Lung microvascular endothelial cell (primary cell): ENCODE data around the gene PRKN. TPM values are rescaled to one million over a fixed set of nuclear protein-coding genes. Genes with fewer than 3 reads are reported as not detected.

Experiments
- DNase-seq, 2 donors: peaks; one replicate each; pipeline versions ENCODE4 v3.0.0 to v3.0.0-alpha.2; 2010; ENCODE audit warnings: low read depth in 2 of 2
- total RNA-seq: library from RNA; depleted of rRNA; stranded (reverse); fragments of >200 nt; gene quantifications from 2 replicates; pipeline ENCODE4 v1.2.1, GENCODE V29; 2014

Gene PRKN
- total RNA-seq, 1 donor from 2014 or later, result 0.40 TPM

DNA sequence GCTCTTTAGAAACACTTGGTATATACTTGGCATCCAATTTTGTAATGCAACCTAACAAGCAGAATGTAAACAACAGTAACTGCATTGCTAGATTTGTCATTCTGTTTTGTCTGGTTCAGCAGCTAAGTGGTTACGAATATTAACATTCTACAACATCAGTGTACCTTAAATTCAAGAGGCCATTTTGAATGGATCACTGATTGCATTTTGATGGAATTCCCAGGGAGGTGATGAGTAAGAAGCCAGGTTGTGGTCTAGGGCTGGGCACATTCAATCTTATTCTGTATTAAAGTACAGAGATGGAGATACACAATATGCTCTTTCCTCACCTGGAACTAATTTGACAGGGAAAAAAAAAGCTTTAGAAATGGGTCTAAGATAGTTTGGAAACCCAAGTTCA lies 483.5 kb downstream of the PRKN start:
- no peak for DNase-seq

DNA sequence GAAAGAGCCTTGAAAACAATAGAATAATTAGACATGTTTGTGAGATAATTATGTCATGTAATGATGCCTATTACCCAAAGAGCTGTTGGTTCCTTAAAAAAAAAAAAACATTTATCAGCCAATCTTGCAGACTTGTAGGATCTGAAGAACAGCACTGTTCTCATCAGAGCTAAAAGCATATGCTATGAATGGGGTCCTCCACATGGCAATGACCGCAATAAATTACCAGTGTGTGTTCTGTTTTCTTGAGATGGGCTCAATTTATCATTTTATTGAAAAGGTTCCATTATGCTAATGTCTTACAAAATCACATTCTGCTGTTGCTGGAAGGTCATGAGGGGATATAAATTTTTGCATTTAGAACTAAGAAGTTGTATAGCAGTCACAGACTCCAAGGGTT lies 484.7 kb downstream of the PRKN start:
- no peak for DNase-seq

DNA sequence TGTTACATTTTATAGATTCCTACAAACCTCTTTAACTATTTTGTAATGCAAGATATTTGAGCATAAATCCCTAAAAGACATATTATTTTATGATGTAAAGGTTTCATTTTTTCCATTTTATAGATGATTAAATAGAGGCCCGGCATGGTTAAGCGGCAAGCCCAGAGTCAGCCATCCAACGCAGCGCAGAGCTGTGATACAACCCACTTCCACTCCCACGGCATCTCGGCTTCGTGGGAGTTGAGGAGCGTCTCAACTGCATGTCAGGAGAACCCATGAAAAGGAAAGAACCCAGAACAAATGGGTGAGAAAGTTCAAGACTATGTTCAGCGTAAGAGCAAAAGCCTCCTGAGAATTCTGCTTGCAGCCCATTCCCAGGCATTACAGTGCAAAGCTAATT lies 488.2 kb downstream of the PRKN start:
- no peak for DNase-seq

DNA sequence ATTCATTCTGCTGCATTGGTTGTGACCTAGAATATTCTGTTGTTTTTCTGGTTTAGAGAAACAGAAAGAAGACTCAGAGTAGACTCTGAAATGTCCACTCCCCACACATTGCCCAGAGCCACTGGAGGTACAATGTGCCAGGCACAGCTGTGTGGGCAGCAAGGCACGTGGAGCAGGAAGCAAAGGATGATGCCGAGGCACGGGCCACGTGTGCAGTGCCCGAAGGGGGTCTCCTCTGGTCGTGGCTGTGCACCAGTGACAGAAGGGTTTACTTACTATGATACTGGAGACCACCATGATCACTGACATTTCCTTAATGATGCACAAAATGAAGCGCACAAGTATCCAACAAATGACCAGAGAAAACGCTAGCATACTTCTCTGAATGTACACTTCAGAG lies 488.9 kb downstream of the PRKN start:
- DNase-seq, result no peak

DNA sequence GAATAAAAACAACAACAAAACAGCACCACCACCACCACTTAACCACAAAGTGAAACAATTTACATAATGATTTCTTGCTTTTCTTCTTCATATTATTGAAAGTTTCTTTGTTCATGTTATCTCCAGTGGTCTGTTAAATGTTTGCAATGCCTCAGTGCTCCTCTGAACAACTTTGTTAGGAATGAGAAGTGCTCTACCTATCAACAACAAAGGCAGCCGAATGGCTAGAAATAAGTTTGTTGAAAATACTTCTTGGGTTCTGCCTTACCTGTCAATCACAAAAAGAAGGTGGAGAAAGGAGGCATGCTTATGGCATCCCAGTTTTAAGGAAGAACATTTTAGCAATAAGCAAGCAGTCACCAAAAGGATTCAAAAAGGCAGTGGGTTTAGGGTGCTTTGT lies 490.2 kb downstream of the PRKN start:
- no peak for DNase-seq

DNA sequence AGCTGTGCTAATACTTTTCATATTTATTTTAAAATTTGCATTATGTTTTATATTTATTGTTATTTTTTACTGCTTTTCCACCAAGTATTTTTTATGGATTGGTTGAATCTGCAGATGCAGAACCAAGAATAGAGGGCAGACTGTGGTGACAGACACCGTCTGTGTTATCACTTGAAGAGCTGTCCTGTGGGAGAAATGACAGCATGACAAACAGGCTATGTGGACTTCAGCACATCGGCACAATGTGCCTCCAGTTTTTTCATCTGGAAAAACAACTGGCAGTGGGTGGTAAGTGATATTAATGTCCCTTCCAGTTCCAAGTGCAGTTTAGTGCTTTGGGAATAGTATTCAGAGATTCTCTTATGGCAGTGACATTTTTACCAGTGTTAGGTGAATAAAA lies 492.9 kb downstream of the PRKN start:
- no peak for DNase-seq

DNA sequence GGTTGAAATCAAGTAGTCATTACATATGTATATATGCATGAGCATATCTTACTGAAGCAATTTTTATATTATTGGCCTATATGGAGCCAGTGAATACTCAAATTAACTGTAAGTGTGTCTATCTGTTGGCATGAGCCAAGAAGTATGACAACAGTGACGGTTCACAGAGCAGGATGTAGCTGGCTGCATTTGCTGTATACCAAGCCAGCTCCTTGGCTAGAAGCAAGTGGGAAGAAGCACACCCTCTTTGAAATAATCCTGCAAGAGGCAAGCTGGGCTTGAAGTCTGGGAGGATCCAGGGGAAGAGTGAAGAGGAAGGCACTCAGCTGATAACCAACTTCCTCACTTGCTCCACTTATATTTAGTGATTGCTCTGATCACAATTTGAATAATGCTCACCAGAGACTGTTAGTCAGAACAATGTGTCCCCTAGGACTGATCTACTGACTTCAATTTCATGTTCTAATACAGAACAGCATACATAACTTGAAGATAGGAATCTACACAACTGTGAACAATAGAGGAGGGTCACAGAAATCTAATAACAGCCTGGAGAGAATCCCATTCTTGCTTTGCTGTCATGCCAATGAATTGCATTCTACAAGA lies 497.3 kb downstream of the PRKN start:
- no peak for DNase-seq

DNA sequence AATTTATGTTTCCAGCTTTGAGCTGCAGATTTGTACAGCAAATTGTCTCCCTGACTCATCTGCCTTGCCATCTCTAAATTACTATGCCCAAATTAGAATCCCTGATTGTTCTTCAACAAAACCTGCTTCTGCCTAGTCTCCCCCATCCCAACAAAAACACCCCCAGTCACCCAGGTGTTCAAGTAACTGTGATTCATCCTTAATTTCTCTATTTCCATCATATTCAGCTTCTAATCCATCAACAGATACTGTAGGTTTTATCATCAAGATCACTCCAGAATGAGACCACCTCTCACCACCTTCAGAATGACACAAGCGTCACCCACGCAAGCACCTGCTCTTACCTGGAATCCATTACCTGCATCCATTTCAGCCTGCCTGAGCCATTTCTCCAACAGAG lies 498.5 kb downstream of the PRKN start:
- no peak for DNase-seq

DNA sequence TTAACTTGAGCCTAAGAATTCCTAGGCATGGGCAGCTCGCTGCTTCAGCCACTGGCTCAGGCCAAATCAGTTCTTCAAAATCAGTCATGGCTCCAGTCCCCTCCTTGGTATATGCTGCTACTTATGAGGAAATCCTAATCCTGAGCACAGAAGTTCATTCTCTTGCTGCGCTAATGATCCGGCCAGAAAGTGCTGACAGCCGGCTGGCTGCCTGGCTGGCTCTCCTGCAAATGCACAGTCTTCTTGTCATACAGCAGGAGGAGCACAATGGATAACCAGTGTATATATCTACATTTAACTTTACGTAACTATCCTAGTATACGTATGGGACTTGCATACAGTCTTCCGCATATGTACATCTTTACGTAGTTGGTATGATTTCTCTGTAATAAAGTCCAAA lies 500.8 kb downstream of the PRKN start:
- DNase-seq, result no peak

DNA sequence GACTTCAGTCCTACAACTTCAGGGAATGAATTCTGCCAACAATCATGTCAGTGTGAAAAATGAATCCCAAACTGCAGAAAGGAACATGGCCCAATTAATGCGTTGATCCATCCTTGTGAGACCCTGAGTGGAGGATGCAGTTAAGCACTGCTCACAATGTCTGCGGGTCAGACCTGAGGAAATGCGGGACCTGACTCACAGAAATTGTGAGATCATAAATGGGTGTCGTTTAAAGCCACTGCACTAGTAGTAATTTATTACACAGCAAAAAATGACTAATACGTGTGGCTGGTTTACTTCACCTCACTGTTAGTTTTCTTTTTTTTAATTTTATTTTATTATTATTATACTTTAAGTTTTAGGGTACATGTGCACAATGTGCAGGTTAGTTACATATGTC lies 505.0 kb downstream of the PRKN start:
- no peak for DNase-seq

DNA sequence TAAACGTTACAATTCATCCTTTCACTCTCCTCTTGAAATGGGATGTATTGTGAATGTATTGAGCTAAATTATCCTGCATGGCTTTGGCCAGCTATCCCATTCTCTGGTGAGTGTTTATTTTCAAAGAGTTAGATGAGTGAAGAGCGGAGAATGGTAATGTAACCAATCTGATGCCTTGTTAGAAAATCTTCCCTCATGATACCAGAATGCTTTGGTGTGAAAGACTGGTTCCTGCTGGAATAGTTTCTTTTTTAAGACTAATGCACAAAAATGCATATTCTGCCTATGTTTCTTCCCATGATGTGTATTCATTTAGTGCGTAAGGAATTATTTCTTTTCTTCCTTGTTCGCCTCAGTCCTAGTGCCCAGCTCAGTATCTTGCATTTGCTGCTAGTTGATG lies 506.7 kb downstream of the PRKN start:
- DNase-seq, result no peak

DNA sequence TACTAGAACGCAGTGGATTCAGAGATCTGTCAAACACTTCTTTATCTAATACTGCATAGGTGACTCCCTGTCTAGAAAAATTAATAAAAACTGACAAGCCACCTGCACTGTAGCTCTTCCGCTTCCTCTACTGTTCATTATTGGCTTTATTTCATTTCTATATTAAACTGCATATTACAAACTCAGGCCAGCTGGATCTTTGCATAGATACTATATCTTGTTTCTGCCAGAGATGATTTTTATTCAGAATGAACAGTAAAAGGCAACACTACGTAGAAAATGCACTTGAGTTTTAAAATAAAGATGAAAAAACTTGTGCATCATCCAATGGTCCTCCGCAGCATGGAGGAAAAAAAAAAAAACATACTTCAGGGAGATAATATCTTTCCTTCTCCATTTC lies 508.3 kb downstream of the PRKN start:
- DNase-seq, result no peak

DNA sequence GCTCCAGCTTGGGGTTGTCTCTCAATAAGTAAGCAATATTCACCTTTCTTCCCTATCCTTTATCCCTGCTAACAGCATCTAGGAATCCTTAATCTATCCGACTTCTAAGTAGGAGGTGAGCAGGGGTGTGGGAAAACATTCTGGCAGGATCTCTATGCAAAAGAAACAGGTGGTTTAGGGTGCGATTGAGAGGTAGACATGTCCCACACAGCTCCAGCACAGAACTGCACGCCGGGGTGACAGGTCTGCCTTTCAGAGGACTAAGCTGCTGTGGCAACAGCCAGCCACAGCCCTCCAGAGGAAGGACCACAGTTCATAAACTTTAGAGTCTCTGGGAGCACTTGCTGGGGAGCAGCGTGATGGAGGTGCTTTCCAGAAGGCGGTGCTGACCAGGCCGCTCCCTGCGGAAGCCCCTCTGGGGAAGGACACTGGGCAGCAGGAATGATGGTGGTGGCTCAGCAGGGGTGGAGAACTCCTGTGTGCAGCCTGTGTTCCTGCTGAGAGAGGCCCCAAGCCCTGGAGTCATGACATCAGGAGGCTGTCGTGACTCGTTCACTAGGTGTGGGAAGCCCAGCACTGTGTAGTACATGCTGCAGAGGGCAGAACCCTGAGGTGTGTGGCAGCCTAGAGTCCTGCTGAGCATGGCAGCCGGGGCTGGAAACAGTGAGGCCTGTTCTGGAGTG lies 509.6 kb downstream of the PRKN start:
- DNase-seq, result no peak

DNA sequence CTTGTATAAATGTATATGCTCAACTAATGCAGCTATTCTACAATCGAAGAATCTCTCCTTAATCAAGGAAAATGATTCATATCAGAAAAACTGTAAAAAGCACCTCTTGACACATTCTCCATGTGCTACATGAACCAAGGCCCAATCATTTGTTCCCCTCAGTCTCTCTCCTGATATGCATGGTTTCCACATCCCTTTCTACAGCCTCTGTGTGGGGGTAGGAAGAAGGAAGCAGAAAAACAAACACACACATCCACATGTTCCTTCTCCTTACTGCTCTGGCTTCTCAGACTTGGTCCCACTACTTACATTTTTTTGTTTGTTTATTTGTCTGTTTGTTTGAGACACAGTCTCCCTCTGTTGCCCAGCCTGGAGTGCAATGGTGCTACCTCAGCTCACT lies 510.5 kb downstream of the PRKN start:
- no peak for DNase-seq

DNA sequence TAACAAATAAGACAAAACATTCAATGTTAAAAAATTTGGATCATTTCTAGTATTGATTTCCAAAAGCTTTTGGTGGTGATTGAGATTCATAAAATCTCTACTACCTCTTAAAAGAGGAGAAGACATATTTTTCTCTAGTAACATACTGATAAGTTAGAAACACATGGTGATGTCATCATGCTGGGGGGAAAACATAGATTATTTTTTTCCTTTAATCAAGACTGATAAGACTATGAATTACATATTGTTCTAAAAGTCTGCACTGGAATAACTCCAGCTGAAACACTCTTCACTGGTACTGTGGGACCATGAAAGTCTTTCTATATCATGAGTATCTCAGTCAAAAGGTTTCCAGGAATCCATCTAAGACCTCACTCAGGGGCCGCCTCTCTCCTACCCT lies 515.8 kb downstream of the PRKN start:
- no peak for DNase-seq

DNA sequence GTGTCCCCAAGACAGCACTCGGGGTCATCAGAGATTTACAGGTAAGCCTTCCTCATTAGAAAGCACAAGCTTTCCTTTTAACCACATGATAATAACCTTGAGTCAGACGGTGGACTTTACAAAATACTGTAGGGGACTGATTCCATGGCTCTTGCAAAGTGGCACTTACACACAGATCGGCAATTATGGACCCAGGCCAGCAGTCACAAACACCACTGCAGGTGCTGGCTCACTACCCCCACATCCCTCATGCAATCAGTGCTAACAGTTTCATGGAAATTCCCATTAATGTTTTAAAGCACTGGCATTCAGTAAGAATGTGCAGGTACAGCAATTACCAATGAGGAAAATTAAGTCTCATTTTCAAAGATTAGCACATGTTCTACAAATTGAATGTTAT lies 516.5 kb downstream of the PRKN start:
- DNase-seq, result no peak

DNA sequence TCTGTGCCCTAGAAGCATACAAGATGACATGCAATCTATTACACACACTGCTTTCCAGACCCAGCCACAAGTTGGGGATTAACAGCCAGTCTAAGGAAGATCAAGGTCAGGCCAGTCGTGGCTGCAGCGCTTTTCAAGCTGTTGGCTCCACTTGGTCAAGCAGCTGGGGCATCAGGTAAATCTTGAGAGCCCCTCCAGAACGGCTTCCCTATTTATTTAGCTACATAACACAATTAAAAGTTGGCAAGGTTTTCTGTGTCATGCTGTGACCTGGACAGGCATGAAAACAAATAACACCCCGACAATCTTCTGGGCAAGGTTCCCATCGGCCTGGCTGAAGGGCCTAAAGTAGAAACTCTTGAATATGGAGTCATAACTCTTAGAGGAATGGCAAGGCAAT lies 524.3 kb downstream of the PRKN start:
- no peak for DNase-seq

DNA sequence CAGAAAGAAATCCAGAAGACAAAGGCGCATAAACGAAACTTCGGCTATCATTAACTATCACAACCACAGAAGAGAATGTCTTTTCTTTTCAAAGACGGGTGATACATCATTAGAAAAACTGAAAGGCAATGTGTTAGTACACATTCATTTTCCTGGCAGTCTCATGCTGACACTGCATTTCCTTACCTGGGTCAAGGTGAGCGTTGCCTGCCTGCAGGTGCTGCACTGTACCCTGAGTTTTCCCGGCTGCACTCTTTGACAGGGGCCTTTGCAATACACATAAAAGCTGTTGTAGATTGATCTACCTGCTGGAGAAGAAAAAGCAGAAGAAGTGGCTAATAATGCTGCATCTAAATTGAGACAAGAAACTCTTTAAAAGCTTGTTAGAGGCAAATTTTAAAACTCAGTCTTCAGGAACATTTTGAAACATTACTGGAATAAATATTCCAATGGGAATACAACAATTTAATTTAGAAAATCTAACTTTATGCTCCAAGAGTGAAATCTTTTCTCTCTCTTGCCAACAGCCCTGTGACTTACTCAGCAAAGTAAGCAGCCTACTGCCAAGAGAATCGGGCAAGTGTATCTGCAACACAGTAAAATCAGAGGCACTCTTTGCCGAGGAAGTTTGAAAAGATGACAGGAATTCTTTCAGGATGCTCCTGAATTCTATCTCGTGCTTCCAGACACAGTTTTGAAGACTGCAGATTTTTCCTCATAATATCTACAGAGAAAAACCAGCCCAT lies 526.4 kb downstream of the PRKN start:
- no peak for DNase-seq

DNA sequence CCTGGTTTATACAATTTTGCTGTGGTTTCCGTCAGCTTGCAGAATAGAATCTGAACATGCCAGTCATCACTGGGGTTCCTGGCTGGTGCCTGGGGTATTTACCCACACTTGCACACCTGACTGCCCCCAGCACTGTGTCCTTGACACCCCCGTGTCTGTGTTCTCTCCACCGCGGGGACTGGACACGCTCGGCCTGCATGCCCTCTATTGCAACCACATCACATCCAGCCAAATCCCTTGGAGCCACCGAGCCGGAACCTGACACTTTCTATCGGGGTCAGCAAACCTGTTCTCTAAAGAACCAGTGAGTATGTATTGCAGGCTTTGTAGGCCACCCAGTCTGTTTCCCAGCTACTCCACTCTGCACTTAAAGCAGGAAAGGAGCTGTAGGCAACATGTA lies 527.5 kb downstream of the PRKN start:
- DNase-seq, result no peak

DNA sequence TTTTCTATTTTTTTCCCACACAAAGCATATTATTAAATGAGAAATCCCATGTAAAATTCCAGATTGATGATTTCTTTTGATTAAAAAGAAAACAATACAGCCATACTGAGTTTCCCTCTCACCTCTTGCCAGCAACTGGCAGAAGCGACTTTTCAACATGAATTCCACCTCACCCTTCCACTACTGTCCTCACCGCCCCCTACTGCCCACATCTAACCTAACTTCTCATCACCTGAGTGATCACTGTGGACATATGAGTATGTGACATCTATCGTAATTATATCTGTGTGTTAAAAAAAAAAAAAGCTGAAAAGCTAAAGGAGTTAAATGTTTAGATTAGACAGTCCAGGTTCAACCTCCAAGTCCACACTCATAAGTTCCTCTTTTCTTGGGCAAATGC lies 528.6 kb downstream of the PRKN start:
- DNase-seq, result no peak

DNA sequence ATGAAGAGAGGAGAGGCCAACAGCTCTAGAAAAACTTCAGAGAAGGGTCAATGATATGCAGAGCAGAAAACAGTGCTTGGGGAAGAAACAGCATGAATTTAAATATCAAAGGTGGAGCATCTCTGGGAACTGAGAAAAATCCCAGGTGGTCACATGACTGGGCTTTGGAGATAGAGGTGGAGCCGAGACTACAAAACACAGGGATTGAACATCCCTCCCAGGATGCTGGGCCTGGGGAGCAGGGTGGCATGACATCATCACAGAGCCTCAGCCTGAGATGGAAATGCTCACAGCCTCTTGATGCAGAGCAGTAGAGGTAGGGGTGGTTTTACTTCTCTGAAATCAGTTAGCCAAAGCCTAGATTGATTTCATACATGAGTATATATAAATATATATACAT lies 529.5 kb downstream of the PRKN start:
- no peak for DNase-seq

DNA sequence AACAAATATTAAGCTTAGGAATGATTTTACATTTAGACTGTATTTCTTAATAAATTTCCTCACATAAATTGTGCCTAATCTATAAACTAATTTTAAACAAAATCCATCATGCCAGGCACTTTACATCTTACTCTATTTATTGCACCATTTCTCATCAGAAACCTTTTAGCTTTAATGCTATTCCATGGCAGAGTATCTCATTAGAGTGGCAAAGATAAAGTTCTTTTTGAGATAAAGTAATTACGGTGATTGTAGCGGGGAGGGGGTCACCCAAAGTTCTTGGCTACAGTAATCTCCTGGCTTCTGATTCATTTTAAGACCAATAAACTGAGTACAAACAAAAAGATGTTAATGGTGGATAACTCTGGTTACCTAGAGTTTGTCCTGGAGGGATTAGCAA lies 532.1 kb downstream of the PRKN start:
- no peak for DNase-seq

DNA sequence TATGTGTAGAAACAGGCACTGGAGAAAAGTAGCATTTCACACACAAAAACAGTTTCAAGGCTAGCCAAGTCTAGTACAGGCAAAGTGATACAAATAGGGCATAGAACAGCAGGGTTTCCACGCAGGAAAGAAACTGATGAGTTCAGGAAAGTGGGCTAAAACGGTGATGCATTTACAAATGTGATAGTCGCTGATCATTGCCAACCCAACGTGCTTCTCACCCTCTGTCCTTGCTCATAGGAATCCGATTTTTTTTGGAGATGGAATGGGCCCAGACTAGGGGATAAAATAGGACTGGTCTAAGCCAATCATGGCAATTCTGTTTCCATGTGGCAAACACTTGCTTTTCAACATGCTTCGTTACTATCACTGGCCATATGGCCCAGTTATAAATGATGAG lies 536.6 kb downstream of the PRKN start:
- DNase-seq, result no peak
